SK-N-SH (cell line): ENCODE data around the gene PCDHA11. TPM values are rescaled to one million over a fixed set of nuclear protein-coding genes. Genes with fewer than 3 reads are reported as not detected.

Experiments
- CTCF ChIA-PET: fragments of 300-600, 350-600 bp; formaldehyde crosslinking; extraction: SDS; loops from one replicate; lab custom pipeline; 2021; lab: Yijun Ruan, JAX
- POLR2A ChIA-PET: fragments of 350-600 bp; sonication (Branson Sonifier 250); formaldehyde crosslinking; extraction: SDS; loops from one replicate; lab custom pipeline; 2020; ENCODE audit warnings: antibody characterized with exemption, inconsistent platforms; lab: Yijun Ruan, JAX
- DNase-seq: peaks from one replicate; pipeline ENCODE4 v3.0.0; 2012
- H2AFZ ChIP-seq: fragments of 200-600 bp; sonication (generic); 2 replicates; pipeline ENCODE4 v1.8.1; 2016; ENCODE audit warnings: antibody characterized with exemption, mild to moderate bottlenecking, low read depth
- H3F3A ChIP-seq: fragments of 200-600 bp; sonication (generic); replicated peaks from 2 replicates; pipeline ENCODE3; 2016; ENCODE audit warnings: antibody characterized with exemption, mild to moderate bottlenecking; ENCODE audit not compliant: insufficient read depth
- H3K27ac ChIP-seq, 2 experiments: fragments of 200-500 bp in 1 of 2; fragments of 200-600 bp in 1 of 2; sonication (Bioruptor generic) in 1 of 2; sonication (generic), shearing (Covaris generic) in 1 of 2; 2 replicates each; pipeline versions ENCODE4 v1.5.1 to v1.6.1; 2014 to 2016; ENCODE audit warnings: low read depth in 2 of 2, inconsistent platforms in 1 of 2, low read length in 1 of 2, mild to moderate bottlenecking in 1 of 2, mixed read lengths in 1 of 2
- H3K27me3 ChIP-seq: fragments of 200-600 bp; sonication (generic), shearing (Covaris generic); 2 replicates; pipeline ENCODE4 v1.6.1; 2016; ENCODE audit warnings: mixed run types; ENCODE audit not compliant: insufficient read depth
- H3K36me3 ChIP-seq, 2 experiments: fragments of 200-500 bp in 1 of 2; fragments of 200-600 bp in 1 of 2; sonication (Bioruptor generic) in 1 of 2; sonication (generic) in 1 of 2; replicated peaks in 1 of 2; 2 replicates each; pipeline versions ENCODE3 to v1.5.1; 2014 to 2016; ENCODE audit warnings: low read length in 1 of 2, mild to moderate bottlenecking in 1 of 2; ENCODE audit not compliant: insufficient read depth in 2 of 2, control insufficient read depth in 1 of 2
- H3K4me1 ChIP-seq, 2 experiments: fragments of 200-500 bp in 1 of 2; fragments of 200-600 bp in 1 of 2; sonication (Bioruptor generic) in 1 of 2; sonication (generic), shearing (Covaris generic) in 1 of 2; 2 replicates each; pipeline versions ENCODE4 v1.5.1 to v1.6.1; 2014 to 2016; ENCODE audit warnings: low read depth in 1 of 2, low read length in 1 of 2, mixed run types in 1 of 2; ENCODE audit not compliant: insufficient read depth in 2 of 2, control insufficient read depth in 1 of 2
- H3K4me2 ChIP-seq: fragments of 200-600 bp; sonication (generic), shearing (Covaris generic); 2 replicates; pipeline ENCODE4 v1.6.1; 2017; ENCODE audit warnings: mixed run types
- H3K4me3 ChIP-seq, 2 experiments: fragments of 200-500 bp in 1 of 2; fragments of 200-600 bp in 1 of 2; sonication (Bioruptor generic) in 1 of 2; sonication (generic), shearing (Covaris generic) in 1 of 2; 2 replicates each; pipeline versions ENCODE4 v1.5.1 to v1.8.1; 2014 to 2016; ENCODE audit warnings: low read depth in 2 of 2, inconsistent platforms in 1 of 2, low read length in 1 of 2, mild to moderate bottlenecking in 1 of 2, mixed read lengths in 1 of 2, moderate library complexity in 1 of 2
- H3K79me2 ChIP-seq: fragments of 200-600 bp; sonication (generic); 2 replicates; pipeline ENCODE4 v1.8.1; 2017; ENCODE audit warnings: mild to moderate bottlenecking; ENCODE audit not compliant: insufficient read depth
- H3K9ac ChIP-seq: fragments of 200-600 bp; sonication (generic); 2 replicates; pipeline ENCODE4 v1.6.1; 2017; ENCODE audit warnings: mixed run types
- H3K9me2 ChIP-seq: fragments of 200-600 bp; sonication (generic); 2 replicates; pipeline ENCODE4 v1.6.1; 2017; ENCODE audit warnings: mixed run types
- H3K9me3 ChIP-seq: fragments of 200-600 bp; sonication (generic); 2 replicates; pipeline ENCODE4 v1.6.1; 2017; ENCODE audit warnings: mixed run types, mild to moderate bottlenecking, moderate library complexity
- H4K20me1 ChIP-seq: fragments of 200-600 bp; sonication (generic); 2 replicates; pipeline ENCODE4 v1.6.1; 2017; ENCODE audit warnings: mild to moderate bottlenecking, mixed run types; ENCODE audit not compliant: insufficient read depth
- CHD2 ChIP-seq: fragments of 150-350 bp; IDR thresholded peaks from 2 replicates; pipeline ENCODE4 v1.6.1; 2018; ENCODE audit warnings: low read length; ENCODE audit not compliant: partially characterized antibody
- CTCF ChIP-seq: fragments of 200-600 bp; sonication (generic); IDR thresholded peaks from 2 replicates; pipeline ENCODE4 v1.6.1; 2017; ENCODE audit warnings: antibody characterized with exemption, mild to moderate bottlenecking, moderate library complexity
- ELF1 ChIP-seq: IDR thresholded peaks from 2 replicates; pipeline ENCODE4 v1.4.0; 2012
- EP300 ChIP-seq, 2 experiments: IDR thresholded peaks; 2 replicates each; pipeline versions ENCODE4 v1.4.0 to v1.6.1; 2012; ENCODE audit warnings: borderline replicate concordance in 1 of 2, low read depth in 1 of 2, low read length in 1 of 2
- EZH2phosphoT487 ChIP-seq: fragments of 200-600 bp; sonication (generic); IDR thresholded peaks from 2 replicates; pipeline ENCODE4 v1.6.1; 2017; ENCODE audit warnings: low read depth, mixed run types, mild to moderate bottlenecking, antibody characterized with exemption, moderate library complexity, borderline replicate concordance
- FOXJ3 ChIP-seq: sonication (generic); formaldehyde crosslinking; IDR thresholded peaks from 2 replicates; pipeline ENCODE4 v1.5.1; 2020; ENCODE audit warnings: mild to moderate bottlenecking, missing genetic modification reagents
- JUND ChIP-seq: IDR thresholded peaks from 2 replicates; pipeline ENCODE4 v1.4.0; 2012
- MEF2A ChIP-seq: IDR thresholded peaks from 2 replicates; pipeline ENCODE4 v1.4.0; 2012; ENCODE audit warnings: low read depth, borderline replicate concordance
- MXI1 ChIP-seq: IDR thresholded peaks from 2 replicates; pipeline ENCODE4 v1.6.1; 2012; ENCODE audit warnings: mild to moderate bottlenecking, low read depth, low read length, improper control_type of control experiment
- NFIC ChIP-seq: IDR thresholded peaks from 2 replicates; pipeline ENCODE4 v1.4.0; 2012; ENCODE audit warnings: borderline replicate concordance
- NRF1 ChIP-seq: IDR thresholded peaks from 2 replicates; pipeline ENCODE4 v1.6.1; 2012; ENCODE audit warnings: low read depth, mild to moderate bottlenecking, low read length
- RXRA ChIP-seq: IDR thresholded peaks from 2 replicates; pipeline ENCODE4 v1.4.0; 2012; ENCODE audit warnings: low read depth, mild to moderate bottlenecking, borderline replicate concordance
- SIN3A ChIP-seq: IDR thresholded peaks from 2 replicates; pipeline ENCODE4 v1.6.1; 2012; ENCODE audit warnings: low read depth, mild to moderate bottlenecking, low read length, moderate library complexity, borderline replicate concordance
- TCF12 ChIP-seq: IDR thresholded peaks from 2 replicates; pipeline ENCODE4 v1.4.0; 2012
- USF1 ChIP-seq: IDR thresholded peaks from 2 replicates; pipeline ENCODE4 v1.4.0; 2012; ENCODE audit warnings: low read depth, borderline replicate concordance
- YY1 ChIP-seq: IDR thresholded peaks from 2 replicates; pipeline ENCODE4 v1.4.0; 2012; ENCODE audit warnings: low read depth, mild to moderate bottlenecking
- ZBTB33 ChIP-seq: IDR thresholded peaks from 2 replicates; pipeline ENCODE4 v1.4.0; 2012; ENCODE audit warnings: low read depth, borderline replicate concordance
- WGBS: methylation state at CpG from one replicate; pipeline ENCODE4 v1.1.6; 2017; ENCODE audit warnings: low lambda C conversion rate; 5-methylcytosine and 5-hydroxymethylcytosine counted together
- polyA plus RNA-seq, 3 experiments: library from polyadenylated mRNA; depleted of rRNA; stranded (reverse); fragments of >200 nt; gene quantifications; 2 replicates each; pipeline ENCODE4 v1.2.3, GENCODE V29; 2012
- TF ChIP-seq, protein P1 (sequence below): fragments of 150-350 bp; IDR thresholded peaks from 2 replicates; pipeline ENCODE4 v1.6.1; 2016; ENCODE audit warnings: mild to moderate bottlenecking, low read depth, low read length
- TF ChIP-seq, protein P2 (sequence below): IDR thresholded peaks from 2 replicates; pipeline ENCODE4 v1.6.1; 2012; ENCODE audit warnings: mild to moderate bottlenecking, low read depth, low read length, moderate library complexity

Gene PCDHA11
- polyA plus RNA-seq, 1 of the 3 experiments (the other 2 are of a cell fraction), result not detected

DNA sequence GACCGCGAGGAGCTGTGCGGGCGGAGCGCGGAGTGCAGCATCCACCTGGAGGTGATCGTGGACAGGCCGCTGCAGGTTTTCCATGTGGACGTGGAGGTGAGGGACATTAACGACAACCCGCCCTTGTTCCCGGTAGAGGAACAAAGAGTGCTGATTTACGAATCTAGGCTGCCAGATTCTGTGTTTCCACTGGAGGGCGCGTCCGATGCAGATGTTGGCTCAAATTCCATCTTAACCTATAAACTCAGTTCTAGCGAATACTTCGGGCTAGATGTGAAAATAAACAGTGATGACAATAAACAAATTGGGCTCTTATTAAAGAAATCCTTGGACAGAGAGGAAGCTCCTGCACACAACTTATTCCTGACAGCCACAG is 40.4 kb upstream of the PCDHA11 start:
- Histone ChIP-seq H2AFZ (no peak overlapping the region), H3K4me1 (no peaks in the 10 kb centered on the region), H3K9me3 (no peaks in the 10 kb centered on the region), H3K27me3 (no peaks in the 10 kb centered on the region), H3F3A (no peaks in the 10 kb centered on the region), H4K20me1 (no peaks in the 10 kb centered on the region), H3K27ac (no peak overlapping the region), H3K79me2 (no peaks in the 10 kb centered on the region), H3K36me3 (no peaks in the 10 kb centered on the region), H3K9me2 (no peaks in the 10 kb centered on the region), H3K9ac (no peak overlapping the region), H3K4me2 (no peak overlapping the region), H3K4me3 (no peak overlapping the region)
- no peak for DNase-seq
- 83% methylated on average over 18 of the region's 18 CpGs for WGBS
- POLR2A ChIA-PET, result no interaction called here
- TF ChIP-seq ZBTB33 (no peak), NFIC (no peak), FOXJ3 (CRISPR knock-in tag) (no peak), RXRA (no peak), MXI1 (no peak), EP300 (IDR thresholded peaks at IDR 0.05; ENCODE audit: borderline replicate concordance in 1 of 2, low read depth in 1 of 2, low read length in 1 of 2) (no peak), USF1 (no peak), ELF1 (no peak), NRF1 (no peak), JUND (no peak), CHD2 (no peak), CTCF (no peak), MEF2A (no peak), TCF12 (no peak), EZH2phosphoT487 (no peak), SIN3A (no peak), YY1 (no peak)
- TF ChIP-seq, protein P1, sequence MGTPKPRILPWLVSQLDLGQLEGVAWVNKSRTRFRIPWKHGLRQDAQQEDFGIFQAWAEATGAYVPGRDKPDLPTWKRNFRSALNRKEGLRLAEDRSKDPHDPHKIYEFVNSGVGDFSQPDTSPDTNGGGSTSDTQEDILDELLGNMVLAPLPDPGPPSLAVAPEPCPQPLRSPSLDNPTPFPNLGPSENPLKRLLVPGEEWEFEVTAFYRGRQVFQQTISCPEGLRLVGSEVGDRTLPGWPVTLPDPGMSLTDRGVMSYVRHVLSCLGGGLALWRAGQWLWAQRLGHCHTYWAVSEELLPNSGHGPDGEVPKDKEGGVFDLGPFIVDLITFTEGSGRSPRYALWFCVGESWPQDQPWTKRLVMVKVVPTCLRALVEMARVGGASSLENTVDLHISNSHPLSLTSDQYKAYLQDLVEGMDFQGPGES, result no peak
- TF ChIP-seq, protein P2, sequence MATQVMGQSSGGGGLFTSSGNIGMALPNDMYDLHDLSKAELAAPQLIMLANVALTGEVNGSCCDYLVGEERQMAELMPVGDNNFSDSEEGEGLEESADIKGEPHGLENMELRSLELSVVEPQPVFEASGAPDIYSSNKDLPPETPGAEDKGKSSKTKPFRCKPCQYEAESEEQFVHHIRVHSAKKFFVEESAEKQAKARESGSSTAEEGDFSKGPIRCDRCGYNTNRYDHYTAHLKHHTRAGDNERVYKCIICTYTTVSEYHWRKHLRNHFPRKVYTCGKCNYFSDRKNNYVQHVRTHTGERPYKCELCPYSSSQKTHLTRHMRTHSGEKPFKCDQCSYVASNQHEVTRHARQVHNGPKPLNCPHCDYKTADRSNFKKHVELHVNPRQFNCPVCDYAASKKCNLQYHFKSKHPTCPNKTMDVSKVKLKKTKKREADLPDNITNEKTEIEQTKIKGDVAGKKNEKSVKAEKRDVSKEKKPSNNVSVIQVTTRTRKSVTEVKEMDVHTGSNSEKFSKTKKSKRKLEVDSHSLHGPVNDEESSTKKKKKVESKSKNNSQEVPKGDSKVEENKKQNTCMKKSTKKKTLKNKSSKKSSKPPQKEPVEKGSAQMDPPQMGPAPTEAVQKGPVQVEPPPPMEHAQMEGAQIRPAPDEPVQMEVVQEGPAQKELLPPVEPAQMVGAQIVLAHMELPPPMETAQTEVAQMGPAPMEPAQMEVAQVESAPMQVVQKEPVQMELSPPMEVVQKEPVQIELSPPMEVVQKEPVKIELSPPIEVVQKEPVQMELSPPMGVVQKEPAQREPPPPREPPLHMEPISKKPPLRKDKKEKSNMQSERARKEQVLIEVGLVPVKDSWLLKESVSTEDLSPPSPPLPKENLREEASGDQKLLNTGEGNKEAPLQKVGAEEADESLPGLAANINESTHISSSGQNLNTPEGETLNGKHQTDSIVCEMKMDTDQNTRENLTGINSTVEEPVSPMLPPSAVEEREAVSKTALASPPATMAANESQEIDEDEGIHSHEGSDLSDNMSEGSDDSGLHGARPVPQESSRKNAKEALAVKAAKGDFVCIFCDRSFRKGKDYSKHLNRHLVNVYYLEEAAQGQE, result no peak
- TF ChIP-seq, all 33 proteins: peak for 0
- CTCF ChIA-PET, result interaction anchor here (1.8 kb wide), 1 partner anchor 212 kb away, joined by 8 read pairs; no protein-coding TSS in a partner anchor
